K562 (cell line): ENCODE data around the gene FTO. TPM values are rescaled to one million over a fixed set of nuclear protein-coding genes. Genes with fewer than 3 reads are reported as not detected.

Source experiments
- ATAC-seq: fragments of 200-7000 bp; cut with Tn5 transposase; 3 replicates; pipeline ENCODE4 v1.9.1; 2020; ENCODE audit warnings: moderate library complexity
- BruUV-seq: library from RNA; stranded (reverse); fragments of 400-500 nt; replicated peaks from 2 replicates; lab custom pipeline; 2021; lab: Mats Ljungman, UMichigan
- CTCF ChIA-PET: fragments of 300-600 bp; formaldehyde crosslinking; extraction: SDS; loops from one replicate; lab custom pipeline; 2021; ENCODE audit warnings: low intra/inter-chr PET ratio; lab: Yijun Ruan, JAX
- POLR2A ChIA-PET: fragments of 300-600, 350-650 bp; sonication (Branson Sonifier 250); formaldehyde crosslinking; extraction: SDS; loops from one replicate; lab custom pipeline; 2021; ENCODE audit warnings: antibody characterized with exemption, inconsistent platforms; lab: Yijun Ruan, JAX
- DNase-seq, 4 experiments: peaks; one replicate each; pipeline versions ENCODE4 v3.0.0 to v3.0.0-alpha.2; 2011 to 2018; ENCODE audit warnings: low spot score in 3 of 4, mixed read lengths in 3 of 4; ENCODE audit errors: extremely low read depth in 1 of 4
- FAIRE-seq: peaks from 2 replicates; lab custom pipeline; 2011; peaks lifted over from hg19 to GRCh38; lab: Jason Lieb, UNC
- H2AFZ ChIP-seq: 2 replicates; pipeline ENCODE4 v1.6.0; 2011; ENCODE audit warnings: low read depth, low read length, control low read depth, inconsistent platforms
- H3K27ac ChIP-seq: fragments of 200-600 bp; 3 replicates; pipeline ENCODE4 v1.8.0; 2011; ENCODE audit warnings: low read depth, mild to moderate bottlenecking, control low read depth, inconsistent platforms, low read length, moderate library complexity, mixed read lengths; ENCODE audit errors: extremely low read depth
- H3K27me3 ChIP-seq, 2 experiments: fragments of 300-600 bp in 1 of 2; 2 replicates in 1 of 2; 3 replicates in 1 of 2; pipeline versions ENCODE4 v1.6.0 to v1.8.0; 2011; ENCODE audit warnings: inconsistent platforms in 2 of 2, low read length in 2 of 2, mild to moderate bottlenecking in 1 of 2, mixed read lengths in 1 of 2, moderate library complexity in 1 of 2; ENCODE audit not compliant: control insufficient read depth in 2 of 2, insufficient read depth in 2 of 2
- H3K36me3 ChIP-seq: fragments of 300-600 bp; 3 replicates; pipeline ENCODE4 v1.8.0; 2011; ENCODE audit warnings: mild to moderate bottlenecking, low read length, inconsistent platforms; ENCODE audit not compliant: control insufficient read depth, insufficient read depth
- H3K4me1 ChIP-seq, 2 experiments: fragments of 200-600 bp in 1 of 2; replicated peaks in 1 of 2; 2 replicates in 1 of 2; 3 replicates in 1 of 2; pipeline versions ENCODE4 v1.5.1 to v1.8.0; 2011; ENCODE audit warnings: inconsistent platforms in 2 of 2, low read length in 2 of 2, mild to moderate bottlenecking in 1 of 2, mixed read lengths in 1 of 2, moderate library complexity in 1 of 2; ENCODE audit not compliant: control insufficient read depth in 2 of 2, insufficient read depth in 2 of 2
- H3K4me2 ChIP-seq: 2 replicates; pipeline ENCODE4 v1.6.1; 2011; ENCODE audit warnings: low read length, control low read depth, inconsistent platforms, mixed read lengths; ENCODE audit not compliant: insufficient read depth
- H3K4me3 ChIP-seq: fragments of 200-600 bp; sonication (generic), shearing (Covaris generic); 2 replicates; pipeline ENCODE4 v1.5.1; 2016; ENCODE audit warnings: control low read depth, inconsistent platforms
- H3K79me2 ChIP-seq: fragments of 200-600 bp; 3 replicates; pipeline ENCODE4 v1.8.0; 2011; ENCODE audit warnings: low read length, inconsistent platforms; ENCODE audit not compliant: control insufficient read depth, insufficient read depth
- H3K9ac ChIP-seq, 2 experiments: 2 replicates each; pipeline versions ENCODE4 v1.6.0 to v1.6.1; 2011; ENCODE audit warnings: low read depth in 2 of 2, low read length in 2 of 2, control low read depth in 1 of 2, inconsistent platforms in 1 of 2, mild to moderate bottlenecking in 1 of 2, mixed read lengths in 1 of 2; ENCODE audit not compliant: insufficient read depth in 1 of 2
- H3K9me1 ChIP-seq: one replicate; pipeline ENCODE4 v1.6.0; 2011; ENCODE audit warnings: inconsistent platforms, mild to moderate bottlenecking, low read length, moderate library complexity; ENCODE audit not compliant: control insufficient read depth, insufficient read depth
- H3K9me3 ChIP-seq: replicated peaks from 2 replicates; pipeline ENCODE4 v1.5.1; 2011; ENCODE audit warnings: low read depth, low read length, inconsistent platforms; ENCODE audit not compliant: control insufficient read depth, insufficient read depth
- H4K20me1 ChIP-seq: replicated peaks from 2 replicates; pipeline ENCODE4 v1.6.1; 2011; ENCODE audit warnings: low read length, inconsistent platforms, mixed read lengths; ENCODE audit not compliant: control insufficient read depth, insufficient read depth
- FOXJ3 ChIP-seq: sonication (generic); formaldehyde crosslinking; IDR thresholded peaks from 2 replicates; pipeline ENCODE4 v1.4.0; 2020; ENCODE audit warnings: mild to moderate bottlenecking, missing genetic modification reagents
- FOXM1 ChIP-seq, 2 experiments: fragments of 450-650 bp in 1 of 2; sonication (generic) in 1 of 2; formaldehyde crosslinking in 1 of 2; IDR thresholded peaks; 2 replicates each; pipeline versions ENCODE4 v1.6.1 to v1.9.0; 2017 to 2022; ENCODE audit warnings: low read depth in 2 of 2, mild to moderate bottlenecking in 2 of 2, missing genetic modification reagents in 1 of 2, moderate library complexity in 1 of 2
- GATAD2A ChIP-seq: fragments of 450-650 bp; IDR thresholded peaks from 2 replicates; pipeline ENCODE4 v1.6.1; 2017
- HDGF ChIP-seq: fragments of 450-650 bp; IDR thresholded peaks from 2 replicates; pipeline ENCODE4 v1.6.1; 2016
- HMGN3 ChIP-seq: IDR thresholded peaks from 2 replicates; pipeline ENCODE4 v1.6.1; 2011; ENCODE audit warnings: borderline replicate concordance, low read depth, mild to moderate bottlenecking, mixed read lengths, low read length; ENCODE audit not compliant: insufficient read length; ENCODE audit errors: extremely low read depth
- HNRNPUL1 ChIP-seq: fragments of 200-400 bp; formaldehyde crosslinking; IDR thresholded peaks from 2 replicates; pipeline ENCODE4 v1.6.1; 2017; ENCODE audit warnings: low read length
- L3MBTL2 ChIP-seq: fragments of 450-650 bp; IDR thresholded peaks from 2 replicates; pipeline ENCODE4 v1.6.1; 2016; ENCODE audit warnings: mild to moderate bottlenecking, moderate library complexity
- PTTG1 ChIP-seq: fragments of 450-650 bp; IDR thresholded peaks from 2 replicates; pipeline ENCODE4 v1.6.1; 2016; ENCODE audit warnings: low read depth, mild to moderate bottlenecking, missing genetic modification characterization, missing compliant biosample characterization
- RBM15 ChIP-seq: fragments of 200-400 bp; formaldehyde crosslinking; IDR thresholded peaks from 2 replicates; pipeline ENCODE4 v1.6.1; 2018; ENCODE audit warnings: mild to moderate bottlenecking, low read length, moderate library complexity; ENCODE audit not compliant: insufficient read depth
- RBM25 ChIP-seq: fragments of 200-400 bp; formaldehyde crosslinking; IDR thresholded peaks from 2 replicates; pipeline ENCODE4 v1.6.1; 2018; ENCODE audit warnings: low read length, low read depth, moderate library complexity; ENCODE audit not compliant: severe bottlenecking
- RFX5 ChIP-seq: IDR thresholded peaks from 2 replicates; pipeline ENCODE4 v1.6.1; 2011; ENCODE audit warnings: low read depth, mild to moderate bottlenecking, improper control_type of control experiment, low read length
- SOX6 ChIP-seq: fragments of 450-650 bp; IDR thresholded peaks from 2 replicates; pipeline ENCODE4 v1.6.1; 2014; ENCODE audit warnings: mild to moderate bottlenecking
- ZFPM2 ChIP-seq: fragments of 250-450 bp; sonication (Bioruptor Pico); IDR thresholded peaks from 2 replicates; pipeline ENCODE4 v1.5.1; 2022; ENCODE audit warnings: mild to moderate bottlenecking
- ZNF507 ChIP-seq: conservative IDR thresholded peaks from 2 replicates; pipeline ENCODE4 v1.6.1; 2017; ENCODE audit warnings: missing genetic modification characterization, missing compliant biosample characterization
- ZNF586 ChIP-seq: fragments of 450-650 bp; formaldehyde crosslinking; conservative IDR thresholded peaks from 2 replicates; pipeline ENCODE4 v1.4.0; 2020; ENCODE audit warnings: mild to moderate bottlenecking, moderate library complexity
- WGBS: fragments of 100-300 bp; shearing (Covaris generic); methylation state at CpG from one replicate; pipeline ENCODE4 v1.1.6; 2016; ENCODE audit warnings: low coverage, mixed read lengths; ENCODE audit not compliant: insufficient coverage; ENCODE audit errors: missing lambda C conversion rate; 5-methylcytosine and 5-hydroxymethylcytosine counted together
- in situ Hi-C: fragments of 300-500 bp; cut with MboI; formaldehyde crosslinking; loops from 4 replicates; pipeline ENCODE4 v1.15.0; 2018; ENCODE audit warnings: inconsistent platforms, mixed read lengths
- intact Hi-C: fragments of 100-400 bp; cut with micrococcal nuclease; formaldehyde crosslinking; loops from 2 replicates; pipeline ENCODE4 v1.14.2; 2022
- polyA plus RNA-seq, 8 experiments: library from polyadenylated mRNA; depleted of rRNA in 4 of 8; stranded (reverse) in 5 of 8; unstranded in 3 of 8; fragments of >200 nt; fragmentation: Nextera tagmentation in 2 of 8; fragmentation: Illumina TruSeq in 1 of 8; extraction: Ambion mirVana in 2 of 8; extraction: Trizol in 1 of 8; gene quantifications; 2 replicates each; pipeline versions ENCODE4 v1.2.1 to v1.2.3, GENCODE V29; 2011 to 2014; ENCODE audit warnings: inconsistent platforms in 1 of 8, missing spikeins in 1 of 8
- total RNA-seq, 7 experiments: library from RNA; depleted of rRNA in 6 of 7; stranded (reverse); fragments of >200 nt in 6 of 7; fragmentation: Illumina TruSeq in 2 of 7; extraction: Trizol in 2 of 7; gene quantifications; 2 replicates each; pipeline versions ENCODE4 v1.2.1 to v1.2.3, GENCODE V29; 2011 to 2021; ENCODE audit warnings: low replicate concordance in 1 of 7
- TF ChIP-seq, protein P1 (sequence below): fragments of 250-450 bp; sonication (Bioruptor Pico); IDR thresholded peaks from 2 replicates; pipeline ENCODE4 v1.4.0; 2020; ENCODE audit warnings: mild to moderate bottlenecking, moderate library complexity, borderline replicate concordance
- TF ChIP-seq, protein P2 (sequence below): fragments of 250-450 bp; sonication (Bioruptor Pico); IDR thresholded peaks from 2 replicates; pipeline ENCODE4 v1.5.0; 2021; ENCODE audit warnings: mild to moderate bottlenecking, moderate library complexity

The FTO gene
- total and polyA plus RNA-seq, 9 of the 15 experiments (the other 6 are each of a cell fraction or from before 2014, with no cell fraction given), result 11.3 to 27.7 (median 25.5) TPM

DNA sequence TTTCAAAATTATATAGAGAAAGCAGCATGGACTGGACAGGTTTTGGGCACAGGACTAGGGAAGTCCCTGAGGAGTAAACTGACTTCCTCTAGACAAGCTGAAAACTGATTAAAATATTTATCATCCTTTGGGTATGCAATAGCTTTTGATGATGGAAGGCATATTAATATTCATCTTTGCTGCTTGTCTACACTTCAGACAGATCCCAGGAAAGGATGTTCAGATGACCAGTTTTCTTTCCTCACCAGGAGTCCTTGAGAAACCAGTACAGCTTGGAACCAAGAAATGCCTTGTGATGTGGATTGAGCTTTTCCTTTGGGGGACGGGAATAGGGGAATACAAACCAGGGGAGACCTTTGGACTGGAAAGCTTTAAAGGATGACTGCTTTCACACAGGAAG is 195.5 kb downstream of the FTO start (continued):
- no peak for TF ChIP-seq RBM25
- no peak for TF ChIP-seq ZNF586
- TF ChIP-seq, all 486 proteins: peak for 0

DNA sequence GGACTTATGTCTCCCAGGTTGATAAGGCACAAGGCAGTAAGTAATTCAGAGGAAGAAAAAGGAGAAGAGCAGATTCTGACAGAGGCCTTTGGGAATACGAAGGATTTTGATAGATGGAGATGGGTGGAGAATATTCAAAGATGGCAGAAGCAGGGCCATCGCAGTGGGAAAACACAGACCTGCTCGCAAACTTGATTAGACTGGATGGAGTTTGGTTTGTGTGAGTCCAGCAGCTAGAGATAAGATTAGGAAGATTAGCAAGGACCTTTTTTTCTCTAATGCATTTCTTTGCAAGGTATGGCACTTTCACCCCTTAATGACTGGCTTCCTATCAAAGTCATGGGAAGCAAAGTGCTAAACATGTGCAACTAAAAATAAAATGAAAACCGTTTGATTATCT is 196.7 kb downstream of the FTO start:
- no peaks in the 10 kb centered on the region for H3K9me3 ChIP-seq
- H3K9me1 ChIP-seq, result no peaks in the 10 kb centered on the region
- no TSS peak for BruUV-seq
- H3K4me3 ChIP-seq, result no peak overlapping the region
- 19% methylated on average over 4 of the region's 4 CpGs for WGBS
- no peak overlapping the region for H3K4me2 ChIP-seq
- FAIRE-seq, result no peak
- H3K4me1 ChIP-seq, result no peaks in the 10 kb centered on the region
- H3K36me3 ChIP-seq, result no peaks in the 10 kb centered on the region
- no peak for ATAC-seq
- H3K27me3 ChIP-seq, result no peaks in the 10 kb centered on the region
- DNase-seq, result no peak
- in situ Hi-C loops (no loop called here), intact Hi-C loops (no loop called here)
- no peak for TF ChIP-seq GATAD2A
- TF ChIP-seq, protein P1, sequence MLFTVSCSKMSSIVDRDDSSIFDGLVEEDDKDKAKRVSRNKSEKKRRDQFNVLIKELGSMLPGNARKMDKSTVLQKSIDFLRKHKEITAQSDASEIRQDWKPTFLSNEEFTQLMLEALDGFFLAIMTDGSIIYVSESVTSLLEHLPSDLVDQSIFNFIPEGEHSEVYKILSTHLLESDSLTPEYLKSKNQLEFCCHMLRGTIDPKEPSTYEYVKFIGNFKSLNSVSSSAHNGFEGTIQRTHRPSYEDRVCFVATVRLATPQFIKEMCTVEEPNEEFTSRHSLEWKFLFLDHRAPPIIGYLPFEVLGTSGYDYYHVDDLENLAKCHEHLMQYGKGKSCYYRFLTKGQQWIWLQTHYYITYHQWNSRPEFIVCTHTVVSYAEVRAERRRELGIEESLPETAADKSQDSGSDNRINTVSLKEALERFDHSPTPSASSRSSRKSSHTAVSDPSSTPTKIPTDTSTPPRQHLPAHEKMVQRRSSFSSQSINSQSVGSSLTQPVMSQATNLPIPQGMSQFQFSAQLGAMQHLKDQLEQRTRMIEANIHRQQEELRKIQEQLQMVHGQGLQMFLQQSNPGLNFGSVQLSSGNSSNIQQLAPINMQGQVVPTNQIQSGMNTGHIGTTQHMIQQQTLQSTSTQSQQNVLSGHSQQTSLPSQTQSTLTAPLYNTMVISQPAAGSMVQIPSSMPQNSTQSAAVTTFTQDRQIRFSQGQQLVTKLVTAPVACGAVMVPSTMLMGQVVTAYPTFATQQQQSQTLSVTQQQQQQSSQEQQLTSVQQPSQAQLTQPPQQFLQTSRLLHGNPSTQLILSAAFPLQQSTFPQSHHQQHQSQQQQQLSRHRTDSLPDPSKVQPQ (CRISPR knock-in tag), result no peak
- no peak for TF ChIP-seq SOX6
- TF ChIP-seq RFX5, result no peak
- TF ChIP-seq HMGN3, result no peak
- TF ChIP-seq ZNF507, result no peak
- TF ChIP-seq RBM15, result no peak
- TF ChIP-seq HNRNPUL1, result no peak
- TF ChIP-seq L3MBTL2, result no peak
- TF ChIP-seq PTTG1 (tag), result no peak
- no peak for TF ChIP-seq FOXJ3 (CRISPR knock-in tag)
- no peak for TF ChIP-seq ZFPM2
- no peak for TF ChIP-seq HDGF
- no peak for TF ChIP-seq FOXM1 (IDR thresholded peaks at IDR 0.05; ENCODE audit: low read depth)
- TF ChIP-seq FOXM1 (CRISPR knock-in tag; IDR thresholded peaks at IDR 0.05; ENCODE audit: low read depth), result no peak
- TF ChIP-seq, protein P2, sequence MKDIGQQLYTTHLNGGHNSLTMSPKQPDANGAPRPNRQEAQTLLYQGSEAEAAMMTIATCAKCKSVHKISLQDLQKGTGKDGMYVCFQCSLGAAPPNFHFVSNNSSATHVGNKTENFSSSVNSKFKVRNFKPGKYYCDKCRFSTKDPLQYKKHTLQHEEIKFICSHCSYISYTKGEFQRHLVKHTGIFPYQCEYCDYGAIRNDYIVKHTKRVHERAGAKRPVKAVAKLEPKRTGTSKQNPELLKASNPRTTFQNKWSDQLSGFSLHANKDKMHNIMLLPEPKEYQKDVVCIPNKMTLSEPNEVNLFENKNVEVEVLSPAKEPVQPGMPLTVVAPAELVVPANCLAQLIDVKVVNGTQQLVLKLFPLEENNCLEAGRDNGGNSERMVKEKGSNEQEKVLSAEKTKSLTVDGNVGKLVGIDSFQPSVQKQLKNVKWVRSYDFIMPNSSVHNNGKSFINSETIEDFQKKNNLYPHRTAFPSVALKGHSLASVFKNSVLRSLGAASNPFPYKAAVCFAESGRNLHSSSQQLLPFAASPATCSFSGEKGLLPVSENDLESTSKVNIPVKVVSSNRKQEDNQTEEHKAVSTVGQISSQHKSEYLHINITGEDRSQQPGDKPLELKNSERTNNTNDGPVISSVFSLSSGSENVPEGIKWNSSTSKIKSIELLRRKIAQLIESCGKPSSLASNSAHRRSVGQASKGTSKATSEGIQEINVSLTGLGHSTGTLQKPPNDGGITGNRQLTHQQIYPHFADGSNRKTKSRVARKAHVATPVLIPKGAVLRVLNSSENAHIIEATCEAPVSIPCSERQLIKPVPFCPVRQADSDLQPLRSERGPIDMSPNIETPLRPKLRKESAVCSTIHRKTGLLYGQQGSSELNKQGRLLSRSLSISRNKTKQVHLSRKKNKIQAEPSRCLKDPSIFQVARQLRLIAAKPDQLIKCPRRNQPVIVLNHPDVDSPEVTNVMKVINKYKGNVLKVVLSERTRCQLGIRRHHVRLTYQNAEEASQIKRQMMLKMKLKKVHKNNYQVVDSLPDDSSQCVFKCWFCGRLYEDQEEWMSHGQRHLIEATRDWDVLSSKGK (CRISPR knock-in tag), result no peak
- H3K79me2 ChIP-seq, result no peaks in the 10 kb centered on the region
- H2AFZ ChIP-seq, result no peak overlapping the region
- no peaks in the 10 kb centered on the region for H4K20me1 ChIP-seq
- no peak overlapping the region for H3K9ac ChIP-seq
- CTCF ChIA-PET, result no interaction called here
- POLR2A ChIA-PET, result no interaction called here
- H3K27ac ChIP-seq, result no peak overlapping the region
